Mammary epithelial cell (primary cell): ENCODE measurements around the gene NDRG4.

Experiments used
- CTCF ChIP-seq, 2 donors: IDR thresholded peaks in 1 of 2; conservative IDR thresholded peaks in 1 of 2; 2 replicates each; pipeline ENCODE4 v1.5.1; 2011 to 2012; ENCODE audit warnings: inconsistent platforms in 2 of 2, low read length in 2 of 2, mild to moderate bottlenecking in 2 of 2, control low read depth in 1 of 2, low read depth in 1 of 2; ENCODE audit not compliant: insufficient read depth in 1 of 2; ENCODE audit errors: extremely low read depth in 1 of 2
- EZH2 ChIP-seq: IDR thresholded peaks from 2 replicates; pipeline ENCODE4 v1.6.1; 2012; ENCODE audit warnings: low read length, inconsistent platforms, borderline replicate concordance

GRCh38 chr16:58462997-58463941, 36.7 kb upstream of the NDRG4 start:
- TF ChIP-seq CTCF (conservative IDR thresholded peaks at IDR 0.05 in 1 of 2, IDR thresholded peaks at IDR 0.05 in 1 of 2; ENCODE audit: extremely low read depth in 1 of 2, insufficient read depth in 1 of 2, low read depth in 1 of 2, low read length in 2 of 2) (no peak), EZH2 (no peak)
